SK-N-SH (cell line): Measurements from ENCODE around the gene TRIM40. TPM values are rescaled to one million over a fixed set of nuclear protein-coding genes. Genes with fewer than 3 reads are reported as not detected.

Experiments
- CTCF ChIA-PET: fragments of 300-600, 350-600 bp; formaldehyde crosslinking; extraction: SDS; loops from one replicate; lab custom pipeline; 2021; lab: Yijun Ruan, JAX
- POLR2A ChIA-PET: fragments of 350-600 bp; sonication (Branson Sonifier 250); formaldehyde crosslinking; extraction: SDS; loops from one replicate; lab custom pipeline; 2020; ENCODE audit warnings: antibody characterized with exemption, inconsistent platforms; lab: Yijun Ruan, JAX
- DNase-seq: peaks from one replicate; pipeline ENCODE4 v3.0.0; 2012
- H2AFZ ChIP-seq: fragments of 200-600 bp; sonication (generic); 2 replicates; pipeline ENCODE4 v1.8.1; 2016; ENCODE audit warnings: antibody characterized with exemption, mild to moderate bottlenecking, low read depth
- H3F3A ChIP-seq: fragments of 200-600 bp; sonication (generic); replicated peaks from 2 replicates; pipeline ENCODE3; 2016; ENCODE audit warnings: antibody characterized with exemption, mild to moderate bottlenecking; ENCODE audit not compliant: insufficient read depth
- H3K27ac ChIP-seq, 2 experiments: fragments of 200-500 bp in 1 of 2; fragments of 200-600 bp in 1 of 2; sonication (Bioruptor generic) in 1 of 2; sonication (generic), shearing (Covaris generic) in 1 of 2; 2 replicates each; pipeline versions ENCODE4 v1.5.1 to v1.6.1; 2014 to 2016; ENCODE audit warnings: low read depth in 2 of 2, inconsistent platforms in 1 of 2, low read length in 1 of 2, mild to moderate bottlenecking in 1 of 2, mixed read lengths in 1 of 2
- H3K27me3 ChIP-seq: fragments of 200-600 bp; sonication (generic), shearing (Covaris generic); 2 replicates; pipeline ENCODE4 v1.6.1; 2016; ENCODE audit warnings: mixed run types; ENCODE audit not compliant: insufficient read depth
- H3K36me3 ChIP-seq, 2 experiments: fragments of 200-500 bp in 1 of 2; fragments of 200-600 bp in 1 of 2; sonication (Bioruptor generic) in 1 of 2; sonication (generic) in 1 of 2; replicated peaks in 1 of 2; 2 replicates each; pipeline versions ENCODE3 to v1.5.1; 2014 to 2016; ENCODE audit warnings: low read length in 1 of 2, mild to moderate bottlenecking in 1 of 2; ENCODE audit not compliant: insufficient read depth in 2 of 2, control insufficient read depth in 1 of 2
- H3K4me1 ChIP-seq, 2 experiments: fragments of 200-500 bp in 1 of 2; fragments of 200-600 bp in 1 of 2; sonication (Bioruptor generic) in 1 of 2; sonication (generic), shearing (Covaris generic) in 1 of 2; 2 replicates each; pipeline versions ENCODE4 v1.5.1 to v1.6.1; 2014 to 2016; ENCODE audit warnings: low read depth in 1 of 2, low read length in 1 of 2, mixed run types in 1 of 2; ENCODE audit not compliant: insufficient read depth in 2 of 2, control insufficient read depth in 1 of 2
- H3K4me2 ChIP-seq: fragments of 200-600 bp; sonication (generic), shearing (Covaris generic); 2 replicates; pipeline ENCODE4 v1.6.1; 2017; ENCODE audit warnings: mixed run types
- H3K4me3 ChIP-seq, 2 experiments: fragments of 200-500 bp in 1 of 2; fragments of 200-600 bp in 1 of 2; sonication (Bioruptor generic) in 1 of 2; sonication (generic), shearing (Covaris generic) in 1 of 2; 2 replicates each; pipeline versions ENCODE4 v1.5.1 to v1.8.1; 2014 to 2016; ENCODE audit warnings: low read depth in 2 of 2, inconsistent platforms in 1 of 2, low read length in 1 of 2, mild to moderate bottlenecking in 1 of 2, mixed read lengths in 1 of 2, moderate library complexity in 1 of 2
- H3K79me2 ChIP-seq: fragments of 200-600 bp; sonication (generic); 2 replicates; pipeline ENCODE4 v1.8.1; 2017; ENCODE audit warnings: mild to moderate bottlenecking; ENCODE audit not compliant: insufficient read depth
- H3K9ac ChIP-seq: fragments of 200-600 bp; sonication (generic); 2 replicates; pipeline ENCODE4 v1.6.1; 2017; ENCODE audit warnings: mixed run types
- H3K9me2 ChIP-seq: fragments of 200-600 bp; sonication (generic); 2 replicates; pipeline ENCODE4 v1.6.1; 2017; ENCODE audit warnings: mixed run types
- H3K9me3 ChIP-seq: fragments of 200-600 bp; sonication (generic); 2 replicates; pipeline ENCODE4 v1.6.1; 2017; ENCODE audit warnings: mixed run types, mild to moderate bottlenecking, moderate library complexity
- H4K20me1 ChIP-seq: fragments of 200-600 bp; sonication (generic); 2 replicates; pipeline ENCODE4 v1.6.1; 2017; ENCODE audit warnings: mild to moderate bottlenecking, mixed run types; ENCODE audit not compliant: insufficient read depth
- CTCF ChIP-seq: fragments of 200-600 bp; sonication (generic); IDR thresholded peaks from 2 replicates; pipeline ENCODE4 v1.6.1; 2017; ENCODE audit warnings: antibody characterized with exemption, mild to moderate bottlenecking, moderate library complexity
- ELF1 ChIP-seq: IDR thresholded peaks from 2 replicates; pipeline ENCODE4 v1.4.0; 2012
- FOSL2 ChIP-seq: IDR thresholded peaks from 2 replicates; pipeline ENCODE4 v1.4.0; 2012; ENCODE audit warnings: low read depth, mild to moderate bottlenecking, moderate library complexity, borderline replicate concordance
- FOXJ3 ChIP-seq: sonication (generic); formaldehyde crosslinking; IDR thresholded peaks from 2 replicates; pipeline ENCODE4 v1.5.1; 2020; ENCODE audit warnings: mild to moderate bottlenecking, missing genetic modification reagents
- GATA2 ChIP-seq: sonication (generic); formaldehyde crosslinking; IDR thresholded peaks from 2 replicates; pipeline ENCODE4 v1.5.0; 2020; ENCODE audit warnings: mild to moderate bottlenecking, missing genetic modification reagents
- IRF3 ChIP-seq: fragments of 150-350 bp; IDR thresholded peaks from 2 replicates; pipeline ENCODE4 v1.6.1; 2016; ENCODE audit warnings: mild to moderate bottlenecking, low read depth, low read length
- MAX ChIP-seq: IDR thresholded peaks from 2 replicates; pipeline ENCODE4 v1.4.0; 2012; ENCODE audit warnings: low read depth
- MEF2A ChIP-seq: IDR thresholded peaks from 2 replicates; pipeline ENCODE4 v1.4.0; 2012; ENCODE audit warnings: low read depth, borderline replicate concordance
- MXI1 ChIP-seq: IDR thresholded peaks from 2 replicates; pipeline ENCODE4 v1.6.1; 2012; ENCODE audit warnings: mild to moderate bottlenecking, low read depth, low read length, improper control_type of control experiment
- NFIC ChIP-seq: IDR thresholded peaks from 2 replicates; pipeline ENCODE4 v1.4.0; 2012; ENCODE audit warnings: borderline replicate concordance
- NRF1 ChIP-seq: IDR thresholded peaks from 2 replicates; pipeline ENCODE4 v1.6.1; 2012; ENCODE audit warnings: low read depth, mild to moderate bottlenecking, low read length
- RAD21 ChIP-seq: IDR thresholded peaks from 2 replicates; pipeline ENCODE4 v1.6.1; 2012; ENCODE audit warnings: mild to moderate bottlenecking, low read length
- RFX5 ChIP-seq: IDR thresholded peaks from 2 replicates; pipeline ENCODE4 v1.6.1; 2012; ENCODE audit warnings: mild to moderate bottlenecking, improper control_type of control experiment, low read length
- RXRA ChIP-seq: IDR thresholded peaks from 2 replicates; pipeline ENCODE4 v1.4.0; 2012; ENCODE audit warnings: low read depth, mild to moderate bottlenecking, borderline replicate concordance
- SIN3A ChIP-seq: IDR thresholded peaks from 2 replicates; pipeline ENCODE4 v1.6.1; 2012; ENCODE audit warnings: low read depth, mild to moderate bottlenecking, low read length, moderate library complexity, borderline replicate concordance
- SMC3 ChIP-seq: IDR thresholded peaks from 2 replicates; pipeline ENCODE4 v1.6.1; 2012; ENCODE audit warnings: low read depth, low read length, improper control_type of control experiment
- TAF1 ChIP-seq: IDR thresholded peaks from 2 replicates; pipeline ENCODE4 v1.6.1; 2012; ENCODE audit warnings: low read depth, mild to moderate bottlenecking, low read length, moderate library complexity, borderline replicate concordance
- WGBS: methylation state at CpG from one replicate; pipeline ENCODE4 v1.1.6; 2017; ENCODE audit warnings: low lambda C conversion rate; 5-methylcytosine and 5-hydroxymethylcytosine counted together
- polyA plus RNA-seq, 3 experiments: library from polyadenylated mRNA; depleted of rRNA; stranded (reverse); fragments of >200 nt; gene quantifications; 2 replicates each; pipeline ENCODE4 v1.2.3, GENCODE V29; 2012
- TF ChIP-seq, protein P1 (sequence below): IDR thresholded peaks from 2 replicates; pipeline ENCODE4 v1.4.0; 2012; ENCODE audit warnings: low read depth, borderline replicate concordance
- TF ChIP-seq, protein P2 (sequence below): IDR thresholded peaks from 2 replicates; pipeline ENCODE4; 2012

The TRIM40 gene
- polyA plus RNA-seq, 1 of the 3 experiments (the other 2 are of a cell fraction) = not detected

DNA sequence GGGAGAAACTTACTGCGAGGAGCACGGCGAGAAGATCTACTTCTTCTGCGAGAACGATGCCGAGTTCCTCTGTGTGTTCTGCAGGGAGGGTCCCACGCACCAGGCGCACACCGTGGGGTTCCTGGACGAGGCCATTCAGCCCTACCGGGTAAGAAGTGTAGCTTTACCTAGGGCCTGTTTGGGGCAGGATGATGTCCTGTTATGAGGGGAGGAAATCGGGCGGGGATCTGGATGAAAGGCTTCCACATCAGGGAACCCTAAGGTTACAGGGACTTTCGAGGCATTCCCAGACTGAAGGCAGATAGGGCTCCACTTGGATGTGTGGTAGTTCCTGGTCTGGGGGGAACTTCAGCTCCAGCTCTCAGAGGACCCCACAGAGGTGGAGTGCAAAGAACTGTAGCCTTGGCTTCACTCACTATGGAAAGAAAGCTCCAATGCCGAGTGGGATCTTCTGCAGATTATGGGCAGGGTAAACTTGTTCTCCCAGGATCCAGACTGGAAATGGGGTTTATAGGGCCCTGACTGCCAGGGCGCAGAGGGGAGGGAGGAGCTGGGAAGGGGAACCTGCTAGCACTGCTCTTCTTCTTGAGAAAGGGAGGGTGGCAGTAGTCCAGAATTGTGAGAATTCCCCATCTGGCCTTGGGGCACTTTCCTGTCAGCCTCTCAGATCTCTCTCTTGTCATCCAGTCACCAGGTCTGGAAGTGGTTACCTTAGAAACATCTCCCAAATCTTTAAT, 28.1 kb downstream of the TRIM40 start:
- Histone ChIP-seq H2AFZ (no peak overlapping the region), H3K4me3 (no peak overlapping the region), H3K9me3 (no peaks in the 10 kb centered on the region)
- TF ChIP-seq CTCF (no peak), SMC3 (no peak), SIN3A (no peak), NFIC (no peak), FOXJ3 (CRISPR knock-in tag) (no peak), MAX (no peak), RAD21 (no peak), MXI1 (no peak), NRF1 (no peak), MEF2A (no peak)
- TF ChIP-seq, protein P1, sequence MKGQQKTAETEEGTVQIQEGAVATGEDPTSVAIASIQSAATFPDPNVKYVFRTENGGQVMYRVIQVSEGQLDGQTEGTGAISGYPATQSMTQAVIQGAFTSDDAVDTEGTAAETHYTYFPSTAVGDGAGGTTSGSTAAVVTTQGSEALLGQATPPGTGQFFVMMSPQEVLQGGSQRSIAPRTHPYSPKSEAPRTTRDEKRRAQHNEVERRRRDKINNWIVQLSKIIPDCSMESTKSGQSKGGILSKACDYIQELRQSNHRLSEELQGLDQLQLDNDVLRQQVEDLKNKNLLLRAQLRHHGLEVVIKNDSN = no peak
- TF ChIP-seq, all 33 proteins: peak for 0
- no peaks in the 10 kb centered on the region for H3K9me2 ChIP-seq
- POLR2A ChIA-PET = no interaction called here
- no peaks in the 10 kb centered on the region for H4K20me1 ChIP-seq
- no peaks in the 10 kb centered on the region; a peak in 1 of 4 replicates for H3K4me1 ChIP-seq
- no peak overlapping the region for H3K9ac ChIP-seq
- WGBS = 18% methylated on average over 8 of the region's 16 CpGs
- no peaks in the 10 kb centered on the region for H3K36me3 ChIP-seq
- H3K79me2 ChIP-seq = no peaks in the 10 kb centered on the region
- peaks cover 66% of the 10 kb centered on the region; the same call in 1 of the 2 replicates for H3K27me3 ChIP-seq
- no peaks in the 10 kb centered on the region for H3F3A ChIP-seq
- no peak overlapping the region for H3K4me2 ChIP-seq
- DNase-seq = no peak
- CTCF ChIA-PET = interaction anchor here (0.6 to 1.4 kb wide), 3 partner anchors 61 to 698 kb away, joined by 3 to 6 read pairs (median 4); no protein-coding TSS in a partner anchor
- H3K27ac ChIP-seq = no peak overlapping the region

DNA sequence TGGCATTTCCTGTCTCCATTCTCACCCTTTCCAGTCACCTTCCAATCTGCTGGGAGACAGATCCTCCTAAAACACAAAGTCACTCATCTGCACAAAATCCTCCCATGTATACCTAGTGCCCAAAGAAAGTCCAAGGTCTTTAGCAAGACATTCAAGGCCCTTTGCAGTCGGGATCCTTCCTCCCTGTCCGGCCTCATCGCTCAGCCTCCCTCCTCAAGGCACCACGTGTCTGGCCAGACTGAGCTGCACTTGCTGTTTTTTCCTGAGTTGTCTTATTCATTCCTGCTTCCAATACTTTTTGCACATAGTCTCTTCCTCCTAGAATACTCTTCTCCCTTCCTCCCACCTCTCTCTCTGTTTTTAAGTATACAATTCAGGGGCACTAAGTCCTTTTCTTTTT, 28.8 kb downstream of the TRIM40 start:
- no peaks in the 10 kb centered on the region; a peak in 1 of 4 replicates for H3K4me1 ChIP-seq
- H3K9me2 ChIP-seq = no peaks in the 10 kb centered on the region
- H3K9ac ChIP-seq = no peak overlapping the region
- no peak overlapping the region for H3K4me3 ChIP-seq
- no peaks in the 10 kb centered on the region for H3K79me2 ChIP-seq
- no peaks in the 10 kb centered on the region for H3K9me3 ChIP-seq
- ChIA-PET CTCF (interaction anchor here (1.2 to 1.4 kb wide), 2 partner anchors 62 to 317 kb away, joined by 3 to 6 read pairs; no protein-coding TSS in a partner anchor), POLR2A (no interaction called here)
- H3K27me3 ChIP-seq = peaks cover 65% of the 10 kb centered on the region; the same call in 1 of the 2 replicates
- no peaks in the 10 kb centered on the region for H3K36me3 ChIP-seq
- no peaks in the 10 kb centered on the region for H3F3A ChIP-seq
- H3K27ac ChIP-seq = no peak overlapping the region
- WGBS = 1% methylated on average over 4 of the region's 4 CpGs
- H2AFZ ChIP-seq = no peak overlapping the region
- DNase-seq = no peak
- H3K4me2 ChIP-seq = no peak overlapping the region
- no peaks in the 10 kb centered on the region for H4K20me1 ChIP-seq
- TF ChIP-seq NRF1 (no peak), RFX5 (no peak), TAF1 (no peak), MEF2A (no peak), FOXJ3 (CRISPR knock-in tag) (no peak), RXRA (no peak), IRF3 (no peak), FOSL2 (no peak), ELF1 (no peak), GATA2 (CRISPR knock-in tag) (no peak)
- TF ChIP-seq, protein P2, sequence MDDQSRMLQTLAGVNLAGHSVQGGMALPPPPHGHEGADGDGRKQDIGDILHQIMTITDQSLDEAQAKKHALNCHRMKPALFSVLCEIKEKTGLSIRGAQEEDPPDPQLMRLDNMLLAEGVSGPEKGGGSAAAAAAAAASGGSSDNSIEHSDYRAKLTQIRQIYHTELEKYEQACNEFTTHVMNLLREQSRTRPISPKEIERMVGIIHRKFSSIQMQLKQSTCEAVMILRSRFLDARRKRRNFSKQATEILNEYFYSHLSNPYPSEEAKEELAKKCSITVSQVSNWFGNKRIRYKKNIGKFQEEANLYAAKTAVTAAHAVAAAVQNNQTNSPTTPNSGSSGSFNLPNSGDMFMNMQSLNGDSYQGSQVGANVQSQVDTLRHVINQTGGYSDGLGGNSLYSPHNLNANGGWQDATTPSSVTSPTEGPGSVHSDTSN = no peak
